GM06990 (cell line): ENCODE data around the gene SUSD2.

Experiments used
- DNase-seq: peaks from one replicate; pipeline ENCODE4 v3.0.0-alpha.2; 2011; ENCODE audit not compliant: insufficient read length; ENCODE audit errors: extremely low read depth
- H3K27me3 ChIP-seq: replicated peaks from 2 replicates; pipeline ENCODE4 v1.6.0; 2011; ENCODE audit warnings: low read length; ENCODE audit not compliant: control insufficient read depth, insufficient read depth
- H3K36me3 ChIP-seq: 2 replicates; pipeline ENCODE4 v1.5.1; 2011; ENCODE audit warnings: low read length; ENCODE audit not compliant: control insufficient read depth, insufficient read depth
- H3K4me3 ChIP-seq: replicated peaks from 2 replicates; pipeline ENCODE4 v1.5.1; 2011; ENCODE audit warnings: low read depth, mild to moderate bottlenecking, control low read depth, low read length
- CTCF ChIP-seq: IDR thresholded peaks from 2 replicates; pipeline ENCODE4 v1.5.1; 2011; ENCODE audit warnings: low read length, control low read depth, mild to moderate bottlenecking, inconsistent platforms; ENCODE audit not compliant: insufficient read depth, poor library complexity, severe bottlenecking

SUSD2 gene

GRCh38 chr22:24190596-24191208 lies 9.4 kb downstream of the SUSD2 start:
- H3K4me3 ChIP-seq, result no peak overlapping the region
- H3K27me3 ChIP-seq, result no peaks in the 10 kb centered on the region
- H3K36me3 ChIP-seq, result no peaks in the 10 kb centered on the region
- DNase-seq, result no peak
- TF ChIP-seq CTCF, result no peak

GRCh38 chr22:24191381-24191841 lies 10.1 kb downstream of the SUSD2 start:
- no peak for DNase-seq
- no peaks in the 10 kb centered on the region for H3K36me3 ChIP-seq
- TF ChIP-seq CTCF, result no peak
- no peak overlapping the region for H3K4me3 ChIP-seq
- no peaks in the 10 kb centered on the region for H3K27me3 ChIP-seq

GRCh38 chr22:24191893-24192292 lies 10.6 kb downstream of the SUSD2 start:
- DNase-seq, result no peak
- Histone ChIP-seq H3K36me3 (no peaks in the 10 kb centered on the region), H3K4me3 (no peak overlapping the region), H3K27me3 (no peaks in the 10 kb centered on the region)
- no peak for TF ChIP-seq CTCF

GRCh38 chr22:24198682-24199052 lies 17.4 kb downstream of the SUSD2 start:
- TF ChIP-seq CTCF, result no peak

GRCh38 chr22:24200619-24201212 lies 19.4 kb downstream of the SUSD2 start:
- Histone ChIP-seq H3K36me3 (no peaks in the 10 kb centered on the region), H3K4me3 (no peak overlapping the region), H3K27me3 (no peaks in the 10 kb centered on the region; the same call in 1 of the 2 replicates)
- no peak for DNase-seq
- no peak for TF ChIP-seq CTCF

More at GRCh38 chr22:24198682-24199052, 17.4 kb downstream of the SUSD2 start:
- Histone ChIP-seq H3K36me3 (no peaks in the 10 kb centered on the region), H3K4me3 (no peak overlapping the region), H3K27me3 (no peaks in the 10 kb centered on the region; the same call in 1 of the 2 replicates)
- no peak for DNase-seq
